Skeletal muscle cell (primary cell): Measurements from ENCODE around the gene FBXW8.

Experiments
- DNase-seq: peaks from one replicate; pipeline ENCODE4 v3.0.0-alpha.2; 2010; ENCODE audit warnings: low read depth
- H3K4me3 ChIP-seq: 2 replicates; pipeline ENCODE4 v1.5.1; 2011; ENCODE audit warnings: low read depth, mild to moderate bottlenecking, control low read depth, low read length, moderate library complexity

Gene FBXW8

GRCh38 chr12:117028254-117028653, 117.5 kb downstream of the FBXW8 start:
- H3K4me3 ChIP-seq = no peak overlapping the region
- DNase-seq = no peak

GRCh38 chr12:117030187-117030900, 119.6 kb downstream of the FBXW8 start:
- H3K4me3 ChIP-seq = no peak overlapping the region
- DNase-seq = no peak

GRCh38 chr12:117031843-117032592, 121.3 kb downstream of the FBXW8 start:
- no peak overlapping the region for H3K4me3 ChIP-seq
- no peak for DNase-seq

GRCh38 chr12:117032593-117033381, 122.0 kb downstream of the FBXW8 start:
- no peak for DNase-seq
- peak overlapping the region; percentile 12 for H3K4me3 ChIP-seq

- H3K4me3 ChIP-seq = peak overlapping the region; percentile 12
These were observed 122.9 kb downstream of the FBXW8 start for GRCh38 chr12:117033382-117034221.

GRCh38 chr12:117034249-117034648, 123.5 kb downstream of the FBXW8 start:
- no peak overlapping the region for H3K4me3 ChIP-seq
- DNase-seq = no peak

More at GRCh38 chr12:117033382-117034221, 122.9 kb downstream of the FBXW8 start:
- DNase-seq = no peak

- no peak for DNase-seq
- no peak overlapping the region for H3K4me3 ChIP-seq
These were observed 124.0 kb downstream of the FBXW8 start for GRCh38 chr12:117034701-117035151.

GRCh38 chr12:117035287-117035686, 124.5 kb downstream of the FBXW8 start:
- H3K4me3 ChIP-seq = no peak overlapping the region
- DNase-seq = no peak

- H3K4me3 ChIP-seq = no peak overlapping the region
- DNase-seq = no peak
These were observed 125.3 kb downstream of the FBXW8 start for GRCh38 chr12:117036046-117036445.

GRCh38 chr12:117036547-117036946, 125.8 kb downstream of the FBXW8 start:
- H3K4me3 ChIP-seq = no peak overlapping the region
- no peak for DNase-seq

GRCh38 chr12:117037289-117038022, 126.7 kb downstream of the FBXW8 start:
- no peak overlapping the region for H3K4me3 ChIP-seq
- no peak for DNase-seq

GRCh38 chr12:117038023-117038680, 127.4 kb downstream of the FBXW8 start:
- DNase-seq = no peak
- H3K4me3 ChIP-seq = no peak overlapping the region

GRCh38 chr12:117038919-117039318, 128.2 kb downstream of the FBXW8 start:
- no peak for DNase-seq
- no peak overlapping the region for H3K4me3 ChIP-seq

GRCh38 chr12:117039891-117040309, 129.2 kb downstream of the FBXW8 start:
- no peak for DNase-seq
- no peak overlapping the region for H3K4me3 ChIP-seq

- no peak for DNase-seq
- H3K4me3 ChIP-seq = no peak overlapping the region
These were observed 129.7 kb downstream of the FBXW8 start for GRCh38 chr12:117040496-117040895.

GRCh38 chr12:117041798-117042170, 131.0 kb downstream of the FBXW8 start:
- no peak overlapping the region for H3K4me3 ChIP-seq
- DNase-seq = no peak

GRCh38 chr12:117042171-117042842, 131.6 kb downstream of the FBXW8 start:
- no peak overlapping the region for H3K4me3 ChIP-seq
- no peak for DNase-seq

GRCh38 chr12:117042862-117043261, 132.1 kb downstream of the FBXW8 start:
- DNase-seq = no peak
- H3K4me3 ChIP-seq = no peak overlapping the region
